Skin of body (tissue), 2 donors: ENCODE data around the gene FXYD3. TPM values are rescaled to one million over a fixed set of nuclear protein-coding genes. Genes with fewer than 3 reads are reported as not detected.

Source experiments
- DNase-seq: peaks from one replicate; lab custom pipeline; 2025; lab: John Stamatoyannopoulos, UW
- total RNA-seq: library from RNA; depleted of rRNA; stranded (reverse); fragments of >200 nt; gene quantifications from one replicate; pipeline ENCODE4 v1.2.3, GENCODE V29; 2014

The FXYD3 gene
- total RNA-seq, 1 donor from 2014 or later: 75.0 TPM

- DNase-seq: no peak
Measured at GRCh38 chr19:35106291-35106583, 9.4 kb upstream of the FXYD3 start.

- no peak for DNase-seq
Measured at GRCh38 chr19:35106898-35107541, 8.6 kb upstream of the FXYD3 start.

GRCh38 chr19:35107545-35107944 is 8.1 kb upstream of the FXYD3 start:
- DNase-seq: no peak

GRCh38 chr19:35108730-35109129 is 6.9 kb upstream of the FXYD3 start:
- no peak for DNase-seq

- DNase-seq: no peak
Measured at GRCh38 chr19:35109395-35110112, 6.1 kb upstream of the FXYD3 start.

- no peak for DNase-seq
Measured at GRCh38 chr19:35110974-35111373, 4.6 kb upstream of the FXYD3 start.

- DNase-seq: no peak
Measured at GRCh38 chr19:35112995-35113688, 2.5 kb upstream of the FXYD3 start.

GRCh38 chr19:35114353-35115176 is 1.1 kb upstream of the FXYD3 start:
- DNase-seq: peak; percentile 75

- DNase-seq: no peak
Measured at GRCh38 chr19:35116072-35116801, 614 bp downstream of the FXYD3 start.

- DNase-seq: no peak
Measured at GRCh38 chr19:35117116-35117515, 1.5 kb downstream of the FXYD3 start.

- no peak for DNase-seq
Measured at GRCh38 chr19:35117799-35118198, 2.2 kb downstream of the FXYD3 start.

- DNase-seq: no peak
Measured at GRCh38 chr19:35118268-35119020, 2.8 kb downstream of the FXYD3 start.

- DNase-seq: no peak
Measured at GRCh38 chr19:35119091-35119490, 3.5 kb downstream of the FXYD3 start.

GRCh38 chr19:35119578-35120155 is 4.0 kb downstream of the FXYD3 start:
- no peak for DNase-seq

GRCh38 chr19:35120492-35120891 is 4.9 kb downstream of the FXYD3 start:
- no peak for DNase-seq

- DNase-seq: no peak
Measured at GRCh38 chr19:35120898-35121297, 5.3 kb downstream of the FXYD3 start.

- no peak for DNase-seq
Measured at GRCh38 chr19:35122687-35123551, 7.3 kb downstream of the FXYD3 start.

GRCh38 chr19:35123573-35123972 is 8.0 kb downstream of the FXYD3 start:
- no peak for DNase-seq
